ENCODE data around the gene STS. TPM values are rescaled to one million over a fixed set of nuclear protein-coding genes. Genes with fewer than 3 reads are reported as not detected.

Gene STS
- total and polyA plus RNA-seq, 2 of the 8 experiments (the other 6 are each of a cell fraction or from before 2014, with no cell fraction given) = 0.67 to 1.5 TPM

GRCh38 chrX:7108030-7108429 lies 39.5 kb upstream of the STS start (continued):
- TF ChIP-seq CEBPB (IDR thresholded peaks at IDR 0.05; ENCODE audit: low read depth, low read length) = no peak
- TF ChIP-seq SAP30 (IDR thresholded peaks at IDR 0.05; ENCODE audit: insufficient read depth, insufficient replicate concordance, low read length) = no peak
- no peak for TF ChIP-seq NANOG (IDR thresholded peaks at IDR 0.05; ENCODE audit: insufficient read depth, low read depth, low read length, poor library complexity, severe bottlenecking)
- no peak for TF ChIP-seq CREB1 (IDR thresholded peaks at IDR 0.05)
- TF ChIP-seq GABPA (IDR thresholded peaks at IDR 0.05; ENCODE audit: borderline replicate concordance, insufficient read depth, low read length) = no peak
- no peak for TF ChIP-seq BRCA1 (IDR thresholded peaks at IDR 0.05; ENCODE audit: low read depth, low read length)
- TF ChIP-seq TAF7 (optimal IDR thresholded peaks at IDR 0.05; ENCODE audit: borderline replicate concordance, low read depth, low read length) = no peak
